Left lung (tissue), 10 donors: Measurements from ENCODE around the gene GRXCR1. TPM values are rescaled to one million over a fixed set of nuclear protein-coding genes. Genes with fewer than 3 reads are reported as not detected.

ENCODE experiments used
- ATAC-seq: fragments of 200-7000 bp; cut with Tn5 transposase; one replicate; pipeline ENCODE4 v1.9.1; 2020; ENCODE audit warnings: moderate library complexity
- DNase-seq, 4 donors: peaks; one replicate each; pipeline ENCODE4 v3.0.0-alpha.2; 2013 to 2020
- H3K27ac ChIP-seq, 2 donors: fragments of 200-600 bp; sonication (generic) in 1 of 2; one replicate each; pipeline versions ENCODE4 v1.5.0 to v1.8.0; 2020 to 2021
- H3K27me3 ChIP-seq, 2 donors: fragments of 200-600 bp; sonication (generic) in 1 of 2; one replicate each; pipeline versions ENCODE4 v1.5.0 to v1.8.0; 2020 to 2021
- H3K36me3 ChIP-seq, 2 donors: fragments of 200-600 bp; sonication (generic) in 1 of 2; one replicate each; pipeline versions ENCODE4 v1.5.0 to v1.8.0; 2020 to 2021
- H3K4me1 ChIP-seq, 2 donors: fragments of 200-600 bp; one replicate each; pipeline ENCODE4 v1.8.0; 2021
- H3K4me3 ChIP-seq, 2 donors: fragments of 200-600 bp; sonication (generic) in 1 of 2; one replicate each; pipeline versions ENCODE4 v1.5.0 to v1.8.0; 2020 to 2021; ENCODE audit warnings: mild to moderate bottlenecking in 1 of 2
- H3K9me3 ChIP-seq, 2 donors: fragments of 200-600 bp; sonication (generic) in 1 of 2; one replicate each; pipeline versions ENCODE4 v1.5.0 to v1.8.0; 2020 to 2021
- intact Hi-C, 2 donors: fragments of 100-400 bp; cut with DNase I; formaldehyde crosslinking; loops; one replicate each; pipeline versions ENCODE4 v1.11.2 to v1.14.2; 2022
- polyA plus RNA-seq, 6 donors: library from polyadenylated mRNA; unstranded; fragments of 120-200 nt; gene quantifications; one replicate each; pipeline ENCODE4 v1.2.1, GENCODE V29; 2013; ENCODE audit not compliant: insufficient read length in 6 of 6
- total RNA-seq, 2 donors: library from RNA; stranded (reverse); fragmentation: NEBNext Ultra II Directional; extraction: Animal tissue kit (Norgen Biotek cat#: 25700); gene quantifications; one replicate each; pipeline ENCODE4 v1.2.1, GENCODE V29; 2021
- TF ChIP-seq, protein P1 (sequence below), 2 donors: fragments of 200-600 bp; sonication (generic) in 1 of 2; IDR thresholded peaks; one replicate each; pipeline versions ENCODE4 v1.5.0 to v1.8.0; 2021; ENCODE audit warnings: antibody characterized with exemption in 2 of 2
- donor health status: DM: no; HTN: yes; CAD: no.
- donor health status: DM: no; HTN: no; CAD: no.

GRXCR1 gene
- total and polyA plus RNA-seq, 8 donors = not detected

DNA sequence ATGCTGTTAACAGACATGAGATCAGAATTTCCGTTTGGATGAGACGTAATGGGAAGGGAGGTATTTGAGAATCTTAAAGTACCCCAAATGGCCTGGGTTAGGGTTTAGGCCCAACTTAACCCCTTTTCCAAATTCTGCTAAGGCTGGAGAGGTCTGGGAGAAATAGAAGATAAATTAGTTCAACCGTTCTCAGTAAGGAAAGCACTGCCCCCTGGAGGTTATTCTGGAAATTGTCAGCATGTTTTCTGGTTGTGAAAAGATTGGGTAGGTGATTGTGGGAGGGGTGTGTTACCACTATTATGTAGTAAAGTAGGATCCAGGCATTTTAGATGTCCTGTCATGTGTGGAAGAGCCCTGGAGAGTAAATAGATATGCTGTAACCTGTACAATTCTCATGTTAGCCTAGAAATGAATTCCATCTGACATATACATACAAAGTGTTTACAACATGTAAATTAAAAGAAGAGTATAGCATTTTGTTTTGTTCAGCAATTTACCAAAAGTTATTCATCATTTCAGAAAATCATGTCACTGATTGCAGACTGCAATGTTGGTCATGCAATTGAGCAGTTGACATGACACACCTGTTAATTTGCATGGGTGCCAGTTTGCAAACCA, 26.8 kb upstream of the GRXCR1 start:
- Histone ChIP-seq H3K4me3 (no peak overlapping the region), H3K36me3 (no peaks in the 10 kb centered on the region), H3K27ac (no peak overlapping the region), H3K4me1 (no peaks in the 10 kb centered on the region), H3K9me3 (no peaks in the 10 kb centered on the region), H3K27me3 (peaks cover 0 to 7% of the 10 kb centered on the region in 2 donors)
- TF ChIP-seq, protein P1, sequence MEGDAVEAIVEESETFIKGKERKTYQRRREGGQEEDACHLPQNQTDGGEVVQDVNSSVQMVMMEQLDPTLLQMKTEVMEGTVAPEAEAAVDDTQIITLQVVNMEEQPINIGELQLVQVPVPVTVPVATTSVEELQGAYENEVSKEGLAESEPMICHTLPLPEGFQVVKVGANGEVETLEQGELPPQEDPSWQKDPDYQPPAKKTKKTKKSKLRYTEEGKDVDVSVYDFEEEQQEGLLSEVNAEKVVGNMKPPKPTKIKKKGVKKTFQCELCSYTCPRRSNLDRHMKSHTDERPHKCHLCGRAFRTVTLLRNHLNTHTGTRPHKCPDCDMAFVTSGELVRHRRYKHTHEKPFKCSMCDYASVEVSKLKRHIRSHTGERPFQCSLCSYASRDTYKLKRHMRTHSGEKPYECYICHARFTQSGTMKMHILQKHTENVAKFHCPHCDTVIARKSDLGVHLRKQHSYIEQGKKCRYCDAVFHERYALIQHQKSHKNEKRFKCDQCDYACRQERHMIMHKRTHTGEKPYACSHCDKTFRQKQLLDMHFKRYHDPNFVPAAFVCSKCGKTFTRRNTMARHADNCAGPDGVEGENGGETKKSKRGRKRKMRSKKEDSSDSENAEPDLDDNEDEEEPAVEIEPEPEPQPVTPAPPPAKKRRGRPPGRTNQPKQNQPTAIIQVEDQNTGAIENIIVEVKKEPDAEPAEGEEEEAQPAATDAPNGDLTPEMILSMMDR (IDR thresholded peaks at IDR 0.05) = peak; percentile 68 to 74
- intact Hi-C loops = loop anchor here in 1 of 2 donors (5.0 kb wide), 1 partner anchor 293 kb away; no protein-coding TSS in a partner anchor
- ATAC-seq (peak; percentile 89), DNase-seq (peak in 2 of 4 donors; percentile 17 to 39)

DNA sequence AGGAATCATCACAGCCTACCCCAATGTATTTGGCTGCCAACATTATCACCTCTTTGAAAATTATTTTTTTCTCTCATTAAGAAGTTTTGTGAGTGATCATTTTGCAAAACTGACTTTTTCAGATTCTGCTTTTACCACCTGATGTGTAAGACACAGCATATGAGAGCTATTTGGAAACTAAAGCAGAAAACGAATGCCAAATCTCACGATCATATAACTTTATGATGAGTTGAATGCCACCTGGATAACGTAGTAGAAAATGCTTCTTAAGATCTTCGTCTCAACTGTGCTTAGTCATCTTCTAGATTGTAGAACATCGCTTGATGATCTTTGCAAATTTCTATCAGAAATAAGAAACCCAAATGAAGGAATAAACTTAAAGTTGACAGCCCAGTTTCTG, 21.3 kb upstream of the GRXCR1 start:
- no peaks in the 10 kb centered on the region for H3K9me3 ChIP-seq
- H3K27ac ChIP-seq = no peak overlapping the region
- intact Hi-C loops = no loop called here
- H3K27me3 ChIP-seq = peaks cover 0 to 7% of the 10 kb centered on the region in 2 donors
- TF ChIP-seq, protein P1 (IDR thresholded peaks at IDR 0.05) = no peak
- no peak for DNase-seq
- ATAC-seq = no peak
- H3K4me1 ChIP-seq = no peaks in the 10 kb centered on the region
- H3K36me3 ChIP-seq = no peaks in the 10 kb centered on the region
- H3K4me3 ChIP-seq = no peak overlapping the region

DNA sequence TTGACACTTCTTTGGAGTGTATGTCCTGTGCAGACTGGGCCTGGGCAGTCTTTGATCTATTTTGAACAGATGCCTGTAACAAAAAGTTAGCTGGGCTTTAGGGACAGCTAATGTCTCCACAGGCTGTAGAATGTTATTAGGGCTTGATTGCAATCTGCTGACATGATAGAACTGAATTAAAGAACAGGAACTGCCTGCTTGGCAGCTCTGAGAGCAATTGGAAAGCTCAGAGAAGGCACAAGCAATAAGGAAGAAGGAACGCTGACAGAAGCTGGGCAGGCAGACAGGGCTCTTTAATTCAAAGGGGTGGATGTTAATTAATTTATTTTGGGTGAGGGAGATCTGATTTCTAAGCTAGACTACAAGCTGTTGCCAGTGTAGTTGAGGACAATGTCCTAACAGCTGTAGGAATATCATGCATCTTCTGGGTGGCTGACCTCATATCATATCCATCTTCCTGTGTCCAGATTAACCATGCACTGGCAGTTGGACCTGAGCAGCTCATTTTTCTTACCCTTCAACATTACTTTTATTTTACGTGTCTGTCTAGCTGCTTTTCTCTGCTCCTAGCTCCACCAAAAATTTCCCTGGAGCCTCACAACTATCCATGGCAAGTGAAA, 20.7 kb upstream of the GRXCR1 start:
- DNase-seq (no peak), ATAC-seq (no peak)
- H3K4me3 ChIP-seq = no peak overlapping the region
- H3K36me3 ChIP-seq = no peaks in the 10 kb centered on the region
- intact Hi-C loops = no loop called here
- H3K27me3 ChIP-seq = peaks cover 0 to 7% of the 10 kb centered on the region in 2 donors
- no peaks in the 10 kb centered on the region for H3K4me1 ChIP-seq
- TF ChIP-seq, protein P1 (IDR thresholded peaks at IDR 0.05) = no peak
- no peak overlapping the region for H3K27ac ChIP-seq
- no peaks in the 10 kb centered on the region for H3K9me3 ChIP-seq

DNA sequence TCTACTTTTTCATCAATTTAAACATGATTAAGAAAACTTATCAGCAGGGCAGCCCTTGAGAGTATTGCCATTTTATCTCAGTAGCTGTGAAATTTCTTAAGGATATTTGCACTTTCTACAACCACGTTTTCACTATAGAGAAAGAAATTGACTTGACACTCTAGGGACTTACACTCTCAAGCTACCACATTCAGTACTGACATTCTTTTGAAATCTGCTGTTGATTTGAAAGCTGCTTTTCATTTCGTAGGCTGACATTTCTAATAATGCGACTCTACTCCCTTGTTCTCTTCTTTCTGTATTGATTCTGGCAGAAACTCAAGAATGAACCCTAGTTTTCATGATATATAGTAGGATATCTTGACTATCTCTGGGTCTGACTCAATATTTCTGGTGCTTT, 13.7 kb upstream of the GRXCR1 start:
- Histone ChIP-seq H3K4me3 (no peak overlapping the region), H3K27me3 (no peaks in the 10 kb centered on the region), H3K36me3 (no peaks in the 10 kb centered on the region), H3K9me3 (no peaks in the 10 kb centered on the region), H3K4me1 (no peaks in the 10 kb centered on the region), H3K27ac (no peak overlapping the region)
- ATAC-seq (no peak), DNase-seq (no peak)
- TF ChIP-seq, protein P1 (IDR thresholded peaks at IDR 0.05) = no peak
- intact Hi-C loops = no loop called here

DNA sequence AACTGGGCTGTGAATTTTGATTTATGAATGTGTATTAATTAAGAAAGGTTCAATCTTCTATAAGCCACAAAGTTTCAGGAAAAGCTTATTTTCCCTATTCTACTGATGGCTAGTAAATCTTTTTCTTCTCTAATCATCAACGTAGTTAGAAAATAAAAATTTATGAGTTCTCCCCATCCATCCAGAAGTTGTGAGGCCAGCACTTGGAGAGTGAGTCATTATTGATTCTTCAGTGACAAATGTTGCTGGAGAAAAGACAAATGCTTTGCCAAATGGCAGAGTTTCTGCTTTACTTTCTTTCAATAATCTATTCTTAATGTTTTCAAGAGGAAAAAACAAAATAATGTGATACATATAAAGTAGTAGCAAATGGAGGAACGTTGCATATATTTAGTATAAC, 11.3 kb upstream of the GRXCR1 start:
- TF ChIP-seq, protein P1 (IDR thresholded peaks at IDR 0.05) = no peak
- Histone ChIP-seq H3K9me3 (peaks cover 0 to 14% of the 10 kb centered on the region in 2 donors), H3K27ac (no peak overlapping the region), H3K27me3 (no peaks in the 10 kb centered on the region), H3K4me3 (no peak overlapping the region), H3K36me3 (no peaks in the 10 kb centered on the region), H3K4me1 (no peaks in the 10 kb centered on the region)
- ATAC-seq = no peak
- intact Hi-C loops = no loop called here
- DNase-seq = no peak
